Measurements from ENCODE around the gene SETDB1. TPM values are rescaled to one million over a fixed set of nuclear protein-coding genes. Genes with fewer than 3 reads are reported as not detected.

Gene SETDB1
- total and polyA plus RNA-seq, 2 of the 13 experiments (the other 11 are each of a cell fraction or from before 2014, with no cell fraction given), result 33.1 to 34.6 TPM

DNA sequence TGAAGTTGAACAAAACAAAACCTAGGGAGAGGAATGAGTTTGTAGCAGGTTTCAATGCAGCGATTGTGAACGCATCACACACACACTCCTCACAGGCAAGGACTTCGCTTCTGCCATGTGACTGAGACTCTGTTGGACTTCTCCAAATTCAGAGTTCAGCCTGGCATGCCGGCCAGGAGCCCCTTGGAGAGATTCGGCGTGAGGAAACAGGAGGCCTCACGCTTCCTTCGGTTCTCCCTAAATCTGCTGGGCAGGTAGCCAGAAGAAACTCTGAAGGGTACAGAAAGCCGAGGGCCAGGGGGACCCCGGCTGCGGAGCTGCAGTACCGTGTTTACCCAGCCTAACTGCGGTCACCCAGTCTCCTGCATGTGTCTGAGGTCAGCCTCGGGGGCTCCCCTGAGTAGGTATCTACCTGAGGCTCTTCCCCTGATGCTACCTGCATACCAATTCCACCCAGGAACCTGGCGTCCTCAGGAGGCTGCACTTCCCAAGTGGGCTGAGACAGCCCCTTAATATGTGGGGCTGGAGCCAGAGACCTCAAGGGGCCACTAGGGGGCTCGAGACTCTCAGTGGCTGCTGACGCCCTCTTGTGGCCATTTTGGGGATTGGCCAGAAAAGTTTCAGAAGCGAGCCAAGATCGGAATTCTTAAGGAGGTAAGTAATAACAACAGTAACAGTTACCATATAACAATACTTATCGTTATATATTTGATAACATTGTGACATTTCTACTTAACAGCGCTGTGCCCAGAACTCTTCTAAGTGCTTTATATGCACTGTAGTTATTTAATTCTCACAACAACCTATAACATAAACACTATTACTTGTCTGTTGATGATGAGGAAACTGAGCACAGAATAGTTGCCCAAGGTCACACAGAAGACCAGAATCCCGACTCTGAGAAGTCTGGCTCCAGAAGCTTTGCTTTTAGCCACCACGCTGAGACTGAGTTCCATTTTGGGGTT lies 53.2 kb downstream of the SETDB1 start (continued):
- TF ChIP-seq ZNF720 (CRISPR knock-in tag; IDR thresholded peaks at IDR 0.05) (no peak), FUBP1 (CRISPR knock-in tag; IDR thresholded peaks at IDR 0.05; ENCODE audit: borderline replicate concordance) (no peak), ZBTB3 (CRISPR knock-in tag; IDR thresholded peaks at IDR 0.05; ENCODE audit: borderline replicate concordance, low read depth) (no peak), STAG1 (CRISPR knock-in tag; IDR thresholded peaks at IDR 0.05) (peak; percentile 71), ZNF263 (CRISPR knock-in tag; IDR thresholded peaks at IDR 0.05) (no peak), NBN (conservative IDR thresholded peaks at IDR 0.05) (no peak), HOXA5 (CRISPR knock-in tag; IDR thresholded peaks at IDR 0.05) (peak; percentile 34; the same call in 1 of the 2 replicates), PCBP2 (optimal IDR thresholded peaks at IDR 0.05; ENCODE audit: low read depth, low read length, poor library complexity, severe bottlenecking) (no peak), ZMYM2 (CRISPR knock-in tag; IDR thresholded peaks at IDR 0.05) (no peak), GZF1 (CRISPR knock-in tag; IDR thresholded peaks at IDR 0.05) (0 out of 2 replicates have a peak, but pooled peaks have one; percentile 32), ARID2 (CRISPR knock-in tag; IDR thresholded peaks at IDR 0.05; ENCODE audit: borderline replicate concordance) (no peak), ZNF101 (CRISPR knock-in tag; IDR thresholded peaks at IDR 0.05; ENCODE audit: borderline replicate concordance, low read depth) (no peak), FOXA1 (IDR thresholded peaks at IDR 0.05) (no peak), FOXA1 (CRISPR knock-in tag; IDR thresholded peaks at IDR 0.05) (peak; percentile 43; the same call in 1 of the 2 replicates), HNRNPL (IDR thresholded peaks at IDR 0.05; ENCODE audit: low read depth, low read length) (no peak), ZBTB34 (CRISPR knock-in tag; IDR thresholded peaks at IDR 0.05) (no peak)
- TF ChIP-seq, protein P1, sequence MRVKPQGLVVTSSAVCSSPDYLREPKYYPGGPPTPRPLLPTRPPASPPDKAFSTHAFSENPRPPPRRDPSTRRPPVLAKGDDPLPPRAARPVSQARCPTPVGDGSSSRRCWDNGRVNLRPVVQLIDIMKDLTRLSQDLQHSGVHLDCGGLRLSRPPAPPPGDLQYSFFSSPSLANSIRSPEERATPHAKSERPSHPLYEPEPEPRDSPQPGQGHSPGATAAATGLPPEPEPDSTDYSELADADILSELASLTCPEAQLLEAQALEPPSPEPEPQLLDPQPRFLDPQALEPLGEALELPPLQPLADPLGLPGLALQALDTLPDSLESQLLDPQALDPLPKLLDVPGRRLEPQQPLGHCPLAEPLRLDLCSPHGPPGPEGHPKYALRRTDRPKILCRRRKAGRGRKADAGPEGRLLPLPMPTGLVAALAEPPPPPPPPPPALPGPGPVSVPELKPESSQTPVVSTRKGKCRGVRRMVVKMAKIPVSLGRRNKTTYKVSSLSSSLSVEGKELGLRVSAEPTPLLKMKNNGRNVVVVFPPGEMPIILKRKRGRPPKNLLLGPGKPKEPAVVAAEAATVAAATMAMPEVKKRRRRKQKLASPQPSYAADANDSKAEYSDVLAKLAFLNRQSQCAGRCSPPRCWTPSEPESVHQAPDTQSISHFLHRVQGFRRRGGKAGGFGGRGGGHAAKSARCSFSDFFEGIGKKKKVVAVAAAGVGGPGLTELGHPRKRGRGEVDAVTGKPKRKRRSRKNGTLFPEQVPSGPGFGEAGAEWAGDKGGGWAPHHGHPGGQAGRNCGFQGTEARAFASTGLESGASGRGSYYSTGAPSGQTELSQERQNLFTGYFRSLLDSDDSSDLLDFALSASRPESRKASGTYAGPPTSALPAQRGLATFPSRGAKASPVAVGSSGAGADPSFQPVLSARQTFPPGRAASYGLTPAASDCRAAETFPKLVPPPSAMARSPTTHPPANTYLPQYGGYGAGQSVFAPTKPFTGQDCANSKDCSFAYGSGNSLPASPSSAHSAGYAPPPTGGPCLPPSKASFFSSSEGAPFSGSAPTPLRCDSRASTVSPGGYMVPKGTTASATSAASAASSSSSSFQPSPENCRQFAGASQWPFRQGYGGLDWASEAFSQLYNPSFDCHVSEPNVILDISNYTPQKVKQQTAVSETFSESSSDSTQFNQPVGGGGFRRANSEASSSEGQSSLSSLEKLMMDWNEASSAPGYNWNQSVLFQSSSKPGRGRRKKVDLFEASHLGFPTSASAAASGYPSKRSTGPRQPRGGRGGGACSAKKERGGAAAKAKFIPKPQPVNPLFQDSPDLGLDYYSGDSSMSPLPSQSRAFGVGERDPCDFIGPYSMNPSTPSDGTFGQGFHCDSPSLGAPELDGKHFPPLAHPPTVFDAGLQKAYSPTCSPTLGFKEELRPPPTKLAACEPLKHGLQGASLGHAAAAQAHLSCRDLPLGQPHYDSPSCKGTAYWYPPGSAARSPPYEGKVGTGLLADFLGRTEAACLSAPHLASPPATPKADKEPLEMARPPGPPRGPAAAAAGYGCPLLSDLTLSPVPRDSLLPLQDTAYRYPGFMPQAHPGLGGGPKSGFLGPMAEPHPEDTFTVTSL (CRISPR knock-in tag; IDR thresholded peaks at IDR 0.05; ENCODE audit: borderline replicate concordance), result no peak
